Astrocyte of the spinal cord (primary cell): ENCODE measurements around the gene EPN2.

Experiments used
- DNase-seq: peaks from one replicate; pipeline ENCODE4 v3.0.0; 2011; ENCODE audit warnings: low read depth, low spot score
- H3K4me3 ChIP-seq: 2 replicates; pipeline ENCODE4 v1.5.1; 2011; ENCODE audit warnings: low read depth, mild to moderate bottlenecking, low read length, moderate library complexity
- in situ Hi-C: cut with HindIII; loops from 2 replicates; pipeline ENCODE4 v1.10.0; 2017; ENCODE audit warnings: low sequenced_read_pairs
- TF ChIP-seq, protein P1 (sequence below): IDR thresholded peaks from 2 replicates; pipeline ENCODE4 v1.5.1; 2012; ENCODE audit warnings: low read depth, mild to moderate bottlenecking, low read length, inconsistent platforms

Gene EPN2

GRCh38 chr17:19309701-19310100 is 72.5 kb downstream of the EPN2 start:
- TF ChIP-seq, protein P1, sequence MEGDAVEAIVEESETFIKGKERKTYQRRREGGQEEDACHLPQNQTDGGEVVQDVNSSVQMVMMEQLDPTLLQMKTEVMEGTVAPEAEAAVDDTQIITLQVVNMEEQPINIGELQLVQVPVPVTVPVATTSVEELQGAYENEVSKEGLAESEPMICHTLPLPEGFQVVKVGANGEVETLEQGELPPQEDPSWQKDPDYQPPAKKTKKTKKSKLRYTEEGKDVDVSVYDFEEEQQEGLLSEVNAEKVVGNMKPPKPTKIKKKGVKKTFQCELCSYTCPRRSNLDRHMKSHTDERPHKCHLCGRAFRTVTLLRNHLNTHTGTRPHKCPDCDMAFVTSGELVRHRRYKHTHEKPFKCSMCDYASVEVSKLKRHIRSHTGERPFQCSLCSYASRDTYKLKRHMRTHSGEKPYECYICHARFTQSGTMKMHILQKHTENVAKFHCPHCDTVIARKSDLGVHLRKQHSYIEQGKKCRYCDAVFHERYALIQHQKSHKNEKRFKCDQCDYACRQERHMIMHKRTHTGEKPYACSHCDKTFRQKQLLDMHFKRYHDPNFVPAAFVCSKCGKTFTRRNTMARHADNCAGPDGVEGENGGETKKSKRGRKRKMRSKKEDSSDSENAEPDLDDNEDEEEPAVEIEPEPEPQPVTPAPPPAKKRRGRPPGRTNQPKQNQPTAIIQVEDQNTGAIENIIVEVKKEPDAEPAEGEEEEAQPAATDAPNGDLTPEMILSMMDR = no peak
- in situ Hi-C loops = no loop called here
- H3K4me3 ChIP-seq = no peak overlapping the region
- DNase-seq = no peak

DNA sequence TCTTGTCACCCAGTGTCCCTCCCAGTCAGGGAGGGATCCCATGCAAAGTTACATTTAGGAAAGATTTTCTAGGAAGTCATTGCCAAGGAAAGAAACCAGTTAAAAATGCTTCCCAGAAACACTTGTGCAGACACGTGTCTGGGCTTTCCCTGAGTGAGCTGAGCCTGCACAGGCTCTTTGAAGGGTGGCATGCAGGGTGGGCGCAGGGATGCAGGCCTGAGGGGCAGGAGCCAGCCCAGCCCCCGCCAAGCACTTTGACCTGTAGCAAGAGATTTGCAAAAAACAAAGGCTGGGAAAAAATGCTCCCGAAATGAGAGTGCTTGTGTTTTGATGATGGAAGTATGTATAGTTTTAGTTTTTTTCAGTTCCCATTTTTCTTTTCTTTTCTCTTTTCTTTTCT is 73.0 kb downstream of the EPN2 start:
- H3K4me3 ChIP-seq = no peak overlapping the region
- no peak for DNase-seq
- in situ Hi-C loops = no loop called here
- TF ChIP-seq, protein P1 = no peak

DNA sequence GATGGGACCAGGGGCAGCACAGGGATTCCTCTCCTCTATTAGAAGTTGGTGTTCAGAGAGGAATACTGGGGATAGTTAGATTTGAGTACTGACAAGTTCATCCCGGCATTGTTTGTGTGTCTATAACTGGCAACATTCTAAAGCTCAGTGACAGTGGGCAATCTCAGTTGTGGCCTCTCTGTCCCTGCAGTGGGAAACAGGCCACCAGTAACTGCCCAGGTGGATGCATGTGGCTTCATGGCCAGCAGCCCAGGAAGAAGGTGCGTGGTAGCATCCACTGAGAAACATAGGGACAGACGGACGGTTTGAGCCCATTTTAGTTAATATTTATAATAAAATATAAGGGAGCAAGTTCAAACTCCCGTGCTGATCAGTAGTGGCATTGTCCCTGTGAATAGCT is 73.8 kb downstream of the EPN2 start:
- in situ Hi-C loops = no loop called here
- no peak overlapping the region for H3K4me3 ChIP-seq
- TF ChIP-seq, protein P1 = no peak
- DNase-seq = no peak

GRCh38 chr17:19311421-19312215 is 74.5 kb downstream of the EPN2 start:
- peak; percentile 26 for DNase-seq
- in situ Hi-C loops = no loop called here
- TF ChIP-seq, protein P1 = no peak
- no peak overlapping the region for H3K4me3 ChIP-seq

DNA sequence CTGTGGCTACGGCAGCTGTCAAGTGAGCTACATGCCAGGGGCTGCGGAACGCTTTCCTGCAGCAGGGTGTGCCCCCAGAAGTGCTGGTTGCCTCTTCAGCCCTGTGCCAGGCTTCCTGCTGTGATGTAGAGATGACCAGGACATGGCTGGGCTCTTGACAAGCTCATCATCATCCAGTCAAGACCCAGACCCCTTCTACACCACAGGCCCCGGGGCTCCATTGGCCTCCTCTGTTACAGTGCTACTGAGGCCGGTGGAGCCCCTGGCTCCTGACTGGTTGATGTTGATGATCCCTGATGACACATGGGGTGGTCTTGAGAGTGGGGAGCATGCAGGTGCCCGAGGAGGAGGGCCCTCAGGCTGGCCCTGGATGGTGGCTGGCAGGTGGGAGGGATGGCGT is 75.2 kb downstream of the EPN2 start:
- TF ChIP-seq, protein P1 = no peak
- H3K4me3 ChIP-seq = no peak overlapping the region
- in situ Hi-C loops = no loop called here
- DNase-seq = no peak

- in situ Hi-C loops = no loop called here
- TF ChIP-seq, protein P1 = no peak
- no peak for DNase-seq
- H3K4me3 ChIP-seq = no peak overlapping the region
Observed at GRCh38 chr17:19313066-19313745, 76.0 kb downstream of the EPN2 start.
